HEK293 (cell line): ENCODE measurements around the gene CHL1.

Experiments
- SCRT2 ChIP-seq: fragments of 450-650 bp; formaldehyde crosslinking; IDR thresholded peaks from 2 replicates; pipeline ENCODE4 v1.5.1; 2016; ENCODE audit warnings: missing biosample characterization, missing genetic modification characterization
- ZBTB8A ChIP-seq: fragments of 450-650 bp; formaldehyde crosslinking; IDR thresholded peaks from 2 replicates; pipeline ENCODE4 v1.5.1; 2016; ENCODE audit warnings: missing biosample characterization, missing genetic modification characterization
- ZNF202 ChIP-seq: fragments of 450-650 bp; formaldehyde crosslinking; IDR thresholded peaks from 2 replicates; pipeline ENCODE4 v1.5.1; 2016; ENCODE audit warnings: missing biosample characterization, missing genetic modification characterization, borderline replicate concordance
- ZNF292 ChIP-seq: fragments of 450-650 bp; formaldehyde crosslinking; IDR thresholded peaks from 2 replicates; pipeline ENCODE4 v1.5.1; 2016; ENCODE audit warnings: low read depth, missing biosample characterization, missing genetic modification characterization, borderline replicate concordance
- ZNF629 ChIP-seq: fragments of 450-650 bp; formaldehyde crosslinking; IDR thresholded peaks from 2 replicates; pipeline ENCODE4 v1.5.1; 2017; ENCODE audit warnings: missing biosample characterization, missing genetic modification characterization
- ZNF777 ChIP-seq: fragments of 450-650 bp; formaldehyde crosslinking; IDR thresholded peaks from 2 replicates; pipeline ENCODE4 v1.5.1; 2017; ENCODE audit warnings: missing biosample characterization, missing genetic modification characterization, borderline replicate concordance
- ZSCAN30 ChIP-seq: fragments of 450-650 bp; IDR thresholded peaks from 2 replicates; pipeline ENCODE4 v1.5.1; 2018; ENCODE audit warnings: missing biosample characterization, mild to moderate bottlenecking, missing genetic modification characterization, moderate library complexity
- TF ChIP-seq, protein P1 (sequence below): fragments of 450-650 bp; formaldehyde crosslinking; IDR thresholded peaks from 2 replicates; pipeline ENCODE4 v1.5.1; 2016; ENCODE audit warnings: missing biosample characterization, missing genetic modification characterization
- TF ChIP-seq, protein P2 (sequence below): fragments of 450-650 bp; formaldehyde crosslinking; IDR thresholded peaks from 2 replicates; pipeline ENCODE4 v1.5.1; 2017; ENCODE audit warnings: missing biosample characterization, missing genetic modification characterization
- TF ChIP-seq, protein P3 (sequence below): fragments of 450-650 bp; formaldehyde crosslinking; IDR thresholded peaks from 2 replicates; pipeline ENCODE4 v1.5.1; 2016; ENCODE audit warnings: missing biosample characterization, missing genetic modification characterization
- TF ChIP-seq, protein P4 (sequence below): sonication (generic); formaldehyde crosslinking; IDR thresholded peaks from 2 replicates; pipeline ENCODE4 v1.8.1; 2022; ENCODE audit warnings: mild to moderate bottlenecking, moderate library complexity, missing genetic modification reagents

DNA sequence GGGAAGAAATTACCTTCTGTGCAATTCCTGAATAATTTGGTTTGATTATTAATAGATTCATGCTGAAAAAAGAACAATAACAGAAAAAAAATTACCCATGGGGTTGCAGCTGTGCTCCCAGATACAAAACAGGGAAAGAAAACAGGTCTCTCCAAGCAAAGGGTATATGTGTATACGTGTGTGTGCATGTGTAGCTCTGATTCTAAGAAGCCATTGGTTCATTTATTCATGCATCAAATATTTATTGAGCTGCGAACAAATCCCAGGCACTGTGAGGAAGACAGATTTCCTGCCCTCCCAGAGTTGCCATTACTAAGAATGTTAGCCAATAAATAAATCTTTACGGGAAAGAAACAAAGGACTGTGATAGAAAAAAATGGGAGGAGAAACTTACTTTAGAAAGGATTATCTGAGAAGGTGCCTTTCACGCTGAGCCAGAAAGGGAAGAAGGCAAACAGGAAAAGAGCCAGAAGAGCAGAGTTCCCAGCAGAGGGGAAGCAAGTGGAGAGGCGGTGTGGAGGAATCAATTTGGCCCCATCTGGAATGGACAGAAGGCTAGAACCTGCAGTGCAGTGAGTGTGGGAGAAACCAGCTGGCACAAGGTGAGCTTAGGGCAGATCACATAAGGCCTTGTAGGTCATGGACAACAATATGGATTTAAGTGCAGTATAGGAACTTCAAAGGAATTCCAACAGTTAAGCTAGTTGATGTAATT lies 20.7 kb downstream of the CHL1 start:
- TF ChIP-seq ZNF202 (tag by site-specific recombination) (no peak), ZNF292 (tag by site-specific recombination) (no peak), ZSCAN30 (tag by site-specific recombination) (no peak), ZNF629 (no peak), SCRT2 (tag by site-specific recombination) (no peak), ZNF777 (tag by site-specific recombination) (no peak), ZBTB8A (tag by site-specific recombination) (no peak)
- TF ChIP-seq, protein P1, sequence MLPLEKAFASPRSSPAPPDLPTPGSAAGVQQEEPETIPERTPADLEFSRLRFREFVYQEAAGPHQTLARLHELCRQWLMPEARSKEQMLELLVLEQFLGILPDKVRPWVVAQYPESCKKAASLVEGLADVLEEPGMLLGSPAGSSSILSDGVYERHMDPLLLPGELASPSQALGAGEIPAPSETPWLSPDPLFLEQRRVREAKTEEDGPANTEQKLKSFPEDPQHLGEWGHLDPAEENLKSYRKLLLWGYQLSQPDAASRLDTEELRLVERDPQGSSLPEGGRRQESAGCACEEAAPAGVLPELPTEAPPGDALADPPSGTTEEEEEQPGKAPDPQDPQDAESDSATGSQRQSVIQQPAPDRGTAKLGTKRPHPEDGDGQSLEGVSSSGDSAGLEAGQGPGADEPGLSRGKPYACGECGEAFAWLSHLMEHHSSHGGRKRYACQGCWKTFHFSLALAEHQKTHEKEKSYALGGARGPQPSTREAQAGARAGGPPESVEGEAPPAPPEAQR (tag by site-specific recombination) = no peak
- TF ChIP-seq, protein P2, sequence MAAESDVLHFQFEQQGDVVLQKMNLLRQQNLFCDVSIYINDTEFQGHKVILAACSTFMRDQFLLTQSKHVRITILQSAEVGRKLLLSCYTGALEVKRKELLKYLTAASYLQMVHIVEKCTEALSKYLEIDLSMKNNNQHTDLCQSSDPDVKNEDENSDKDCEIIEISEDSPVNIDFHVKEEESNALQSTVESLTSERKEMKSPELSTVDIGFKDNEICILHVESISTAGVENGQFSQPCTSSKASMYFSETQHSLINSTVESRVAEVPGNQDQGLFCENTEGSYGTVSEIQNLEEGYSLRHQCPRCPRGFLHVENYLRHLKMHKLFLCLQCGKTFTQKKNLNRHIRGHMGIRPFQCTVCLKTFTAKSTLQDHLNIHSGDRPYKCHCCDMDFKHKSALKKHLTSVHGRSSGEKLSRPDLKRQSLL (tag by site-specific recombination) = no peak
- TF ChIP-seq, protein P3, sequence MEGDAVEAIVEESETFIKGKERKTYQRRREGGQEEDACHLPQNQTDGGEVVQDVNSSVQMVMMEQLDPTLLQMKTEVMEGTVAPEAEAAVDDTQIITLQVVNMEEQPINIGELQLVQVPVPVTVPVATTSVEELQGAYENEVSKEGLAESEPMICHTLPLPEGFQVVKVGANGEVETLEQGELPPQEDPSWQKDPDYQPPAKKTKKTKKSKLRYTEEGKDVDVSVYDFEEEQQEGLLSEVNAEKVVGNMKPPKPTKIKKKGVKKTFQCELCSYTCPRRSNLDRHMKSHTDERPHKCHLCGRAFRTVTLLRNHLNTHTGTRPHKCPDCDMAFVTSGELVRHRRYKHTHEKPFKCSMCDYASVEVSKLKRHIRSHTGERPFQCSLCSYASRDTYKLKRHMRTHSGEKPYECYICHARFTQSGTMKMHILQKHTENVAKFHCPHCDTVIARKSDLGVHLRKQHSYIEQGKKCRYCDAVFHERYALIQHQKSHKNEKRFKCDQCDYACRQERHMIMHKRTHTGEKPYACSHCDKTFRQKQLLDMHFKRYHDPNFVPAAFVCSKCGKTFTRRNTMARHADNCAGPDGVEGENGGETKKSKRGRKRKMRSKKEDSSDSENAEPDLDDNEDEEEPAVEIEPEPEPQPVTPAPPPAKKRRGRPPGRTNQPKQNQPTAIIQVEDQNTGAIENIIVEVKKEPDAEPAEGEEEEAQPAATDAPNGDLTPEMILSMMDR = no peak
- TF ChIP-seq, protein P4, sequence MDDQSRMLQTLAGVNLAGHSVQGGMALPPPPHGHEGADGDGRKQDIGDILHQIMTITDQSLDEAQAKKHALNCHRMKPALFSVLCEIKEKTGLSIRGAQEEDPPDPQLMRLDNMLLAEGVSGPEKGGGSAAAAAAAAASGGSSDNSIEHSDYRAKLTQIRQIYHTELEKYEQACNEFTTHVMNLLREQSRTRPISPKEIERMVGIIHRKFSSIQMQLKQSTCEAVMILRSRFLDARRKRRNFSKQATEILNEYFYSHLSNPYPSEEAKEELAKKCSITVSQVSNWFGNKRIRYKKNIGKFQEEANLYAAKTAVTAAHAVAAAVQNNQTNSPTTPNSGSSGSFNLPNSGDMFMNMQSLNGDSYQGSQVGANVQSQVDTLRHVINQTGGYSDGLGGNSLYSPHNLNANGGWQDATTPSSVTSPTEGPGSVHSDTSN (CRISPR knock-in tag) = no peak
